Fibroblast of the aortic adventitia (primary cell): ENCODE measurements around the gene NRCAM. TPM values are rescaled to one million over a fixed set of nuclear protein-coding genes. Genes with fewer than 3 reads are reported as not detected.

Source experiments
- DNase-seq: peaks from one replicate; pipeline ENCODE4 v3.0.0-alpha.2; 2010; ENCODE audit warnings: low read depth
- H3K4me3 ChIP-seq: 2 replicates; pipeline ENCODE4 v1.5.1; 2011; ENCODE audit warnings: low read depth, mild to moderate bottlenecking, control low read depth, low read length, moderate library complexity
- CTCF ChIP-seq: IDR thresholded peaks from 2 replicates; pipeline ENCODE4 v1.5.1; 2011; ENCODE audit warnings: mild to moderate bottlenecking, low read length, control low read depth, inconsistent platforms; ENCODE audit not compliant: insufficient read depth
- total RNA-seq: library from RNA; depleted of rRNA; stranded (reverse); fragments of >200 nt; gene quantifications from 2 replicates; pipeline ENCODE4 v1.2.3, GENCODE V29; 2012; ENCODE audit warnings: low replicate concordance

The NRCAM gene
- total RNA-seq, 1 donor = 2.3 TPM

DNA sequence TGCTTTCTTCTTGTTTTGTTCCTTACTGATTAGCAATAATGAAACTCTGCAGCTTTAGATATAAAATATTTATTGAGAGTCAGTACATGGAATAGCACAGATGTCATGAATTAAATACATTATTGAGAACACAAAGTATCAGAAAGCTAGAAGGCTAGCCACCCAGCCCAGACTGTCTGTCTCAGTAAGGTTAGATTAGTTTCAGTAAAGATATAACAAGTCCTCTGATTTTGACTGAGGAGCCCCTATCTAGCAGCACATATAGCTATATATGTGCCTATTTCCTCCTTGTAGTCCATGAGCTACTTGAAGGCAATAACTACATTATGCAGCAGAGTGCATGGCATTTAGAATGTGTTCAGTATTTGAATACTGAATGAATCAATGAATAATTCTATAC, 81.3 kb downstream of the NRCAM start:
- DNase-seq = no peak
- no peak for TF ChIP-seq CTCF

GRCh38 chr7:108372618-108373017, 83.6 kb downstream of the NRCAM start:
- no peak overlapping the region for H3K4me3 ChIP-seq
- no peak for TF ChIP-seq CTCF
- peak; percentile 73 for DNase-seq

More for the DNA sequence above, 81.3 kb downstream of the NRCAM start:
- H3K4me3 ChIP-seq = no peak overlapping the region

DNA sequence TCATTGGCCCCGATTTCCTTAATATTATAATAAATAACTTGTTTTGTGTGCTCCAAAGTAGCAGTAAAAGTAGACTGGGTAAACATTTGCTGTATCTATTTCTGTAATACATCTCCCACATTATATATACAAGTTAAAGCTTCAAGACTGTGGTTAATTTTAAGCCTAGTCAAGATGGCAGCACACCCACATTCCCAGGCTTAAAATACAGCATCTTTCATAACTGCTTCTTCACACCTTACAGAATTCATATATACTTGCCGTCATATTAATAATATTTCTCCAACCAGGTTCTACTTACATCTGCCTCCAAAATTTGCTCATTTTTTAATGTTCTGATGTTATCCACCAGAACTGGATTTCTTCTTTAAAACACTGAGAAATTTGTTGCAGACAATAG, 85.6 kb downstream of the NRCAM start:
- no peak overlapping the region for H3K4me3 ChIP-seq
- no peak for TF ChIP-seq CTCF
- no peak for DNase-seq

DNA sequence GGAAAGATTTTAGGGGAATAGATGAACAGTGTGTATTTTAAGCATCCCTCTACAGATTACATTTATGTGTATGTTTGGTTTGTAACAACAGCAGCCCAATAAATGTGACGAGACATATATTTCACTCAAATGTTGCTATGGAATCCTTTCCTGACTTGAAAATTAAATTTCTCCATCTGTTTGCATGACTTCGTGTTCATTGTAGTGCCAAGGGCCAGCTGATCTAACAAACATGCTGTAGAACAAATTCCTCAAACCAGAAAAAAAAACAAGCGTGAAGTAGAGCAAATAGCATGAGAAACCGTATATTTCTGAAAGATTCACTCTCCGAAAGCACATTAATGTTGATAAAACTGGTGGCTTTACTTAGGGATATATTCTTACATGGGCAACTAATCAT, 87.8 kb downstream of the NRCAM start:
- peak; percentile 13 for DNase-seq
- H3K4me3 ChIP-seq = no peak overlapping the region
- no peak for TF ChIP-seq CTCF

DNA sequence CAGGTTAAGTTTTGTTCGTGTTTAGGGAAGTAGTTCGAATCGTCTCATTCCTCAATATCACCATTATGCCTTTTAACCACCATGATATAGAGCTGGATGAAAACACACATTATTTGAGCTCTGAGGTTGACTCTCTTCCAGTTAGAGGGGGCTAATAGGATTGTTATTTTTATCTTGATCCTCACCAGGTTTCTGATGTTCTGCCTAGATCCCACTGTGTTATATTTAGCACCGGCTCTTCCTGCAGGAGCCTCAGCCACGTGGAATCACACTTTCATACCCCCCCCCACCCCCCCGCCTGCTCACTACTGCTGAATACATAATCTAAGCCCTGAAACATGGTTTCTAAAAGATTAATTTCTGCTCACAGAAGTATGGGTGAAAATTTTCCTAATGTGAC, 88.3 kb downstream of the NRCAM start:
- DNase-seq = no peak
- H3K4me3 ChIP-seq = no peak overlapping the region
- TF ChIP-seq CTCF = no peak

GRCh38 chr7:108367314-108367713, 88.9 kb downstream of the NRCAM start:
- no peak for TF ChIP-seq CTCF
- no peak overlapping the region for H3K4me3 ChIP-seq
- DNase-seq = no peak

GRCh38 chr7:108363659-108364058, 92.6 kb downstream of the NRCAM start:
- no peak for DNase-seq
- no peak overlapping the region for H3K4me3 ChIP-seq
- no peak for TF ChIP-seq CTCF
